HS-5 (cell line): ENCODE measurements around the gene NMD3.
"Not testable (repeated sequence)": the region's sequence is repeated elsewhere in the genome, so short reads cannot be mapped to it uniquely, and the experiment has no call there.

Experiments used
- DNase-seq: peaks from one replicate; pipeline ENCODE4 v3.0.0-alpha.2; 2012; ENCODE audit warnings: low read depth

Gene NMD3

GRCh38 chr3:161282387-161282786 is 61.3 kb downstream of the NMD3 start:
- DNase-seq, result not testable (repeated sequence)

- DNase-seq, result no peak
Observed at GRCh38 chr3:161284989-161285388, 63.9 kb downstream of the NMD3 start.

GRCh38 chr3:161289174-161289573 is 68.1 kb downstream of the NMD3 start:
- DNase-seq, result no peak

GRCh38 chr3:161291191-161291901 is 70.2 kb downstream of the NMD3 start:
- no peak for DNase-seq

GRCh38 chr3:161293381-161293780 is 72.3 kb downstream of the NMD3 start:
- DNase-seq, result no peak

GRCh38 chr3:161295325-161295724 is 74.2 kb downstream of the NMD3 start:
- no peak for DNase-seq

- DNase-seq, result no peak
Observed at GRCh38 chr3:161296814-161297213, 75.7 kb downstream of the NMD3 start.
